Gastroesophageal sphincter (tissue), 4 donors: Measurements from ENCODE around the gene PCDH15. TPM values are rescaled to one million over a fixed set of nuclear protein-coding genes. Genes with fewer than 3 reads are reported as not detected.

Experiments
- ATAC-seq: fragments of 150-250 bp; one replicate; pipeline ENCODE4 v1.9.1; 2016; ENCODE audit warnings: mild to moderate bottlenecking, moderate library complexity
- H3K27ac ChIP-seq, 4 donors: fragments of 200-600 bp; sonication (generic) in 3 of 4; 1 replicate in 3 of 4; 2 replicates in 1 of 4; pipeline ENCODE4 v1.5.1; 2016 to 2019
- H3K27me3 ChIP-seq: fragments of 200-600 bp; sonication (generic); one replicate; pipeline ENCODE4 v1.5.1; 2019
- H3K36me3 ChIP-seq, 2 donors: fragments of 200-600 bp; sonication (generic); one replicate each; pipeline ENCODE4 v1.5.1; 2019; ENCODE audit warnings: control low read depth in 1 of 2
- H3K4me1 ChIP-seq, 3 donors: fragments of 200-600 bp; sonication (generic); 1 replicate in 2 of 3; 2 replicates in 1 of 3; pipeline ENCODE4 v1.5.1; 2016 to 2019; ENCODE audit warnings: control low read depth in 2 of 3
- H3K4me3 ChIP-seq, 2 donors: fragments of 200-600 bp; sonication (generic); one replicate each; pipeline ENCODE4 v1.5.1; 2019; ENCODE audit warnings: mild to moderate bottlenecking in 1 of 2, moderate library complexity in 1 of 2
- H3K9me3 ChIP-seq, 3 donors: fragments of 200-600 bp; sonication (generic); one replicate each; pipeline ENCODE4 v1.5.1; 2017 to 2019; ENCODE audit warnings: control low read depth in 2 of 3
- CTCF ChIP-seq, 4 experiments: fragments of 200-600 bp in 2 of 4; fragments of 450-650 bp in 2 of 4; sonication (generic) in 1 of 4; IDR thresholded peaks; one replicate each; pipeline ENCODE4 v1.5.1; 2017 to 2019; ENCODE audit warnings: antibody characterized with exemption in 4 of 4, mild to moderate bottlenecking in 2 of 4, moderate library complexity in 2 of 4
- EP300 ChIP-seq: sonication (generic); formaldehyde crosslinking; IDR thresholded peaks from one replicate; pipeline ENCODE4 v1.6.1; 2017; ENCODE audit warnings: antibody characterized with exemption, mild to moderate bottlenecking
- POLR2A ChIP-seq, 2 donors: fragments of 450-650 bp; IDR thresholded peaks; one replicate each; pipeline ENCODE4 v1.6.1; 2017; ENCODE audit warnings: antibody characterized with exemption in 2 of 2, mild to moderate bottlenecking in 2 of 2, moderate library complexity in 1 of 2
- POLR2AphosphoS5 ChIP-seq: sonication (generic); formaldehyde crosslinking; IDR thresholded peaks from one replicate; pipeline ENCODE4 v1.6.1; 2017; ENCODE audit warnings: antibody characterized with exemption
- WGBS, 2 donors: methylation state at CpG; one replicate each; pipeline ENCODE4 v1.1.5; 2018; ENCODE audit warnings: low coverage in 1 of 2; 5-methylcytosine and 5-hydroxymethylcytosine counted together
- total RNA-seq, 4 donors: library from RNA; depleted of rRNA; stranded (reverse); fragments of >200 nt; gene quantifications; one replicate each; pipeline ENCODE4 v1.1.0, GENCODE V29; 2016

Gene PCDH15
- total RNA-seq, 4 donors from 2014 or later, result 0.10 to 0.50 (median 0.27) TPM; not detected in 1

DNA sequence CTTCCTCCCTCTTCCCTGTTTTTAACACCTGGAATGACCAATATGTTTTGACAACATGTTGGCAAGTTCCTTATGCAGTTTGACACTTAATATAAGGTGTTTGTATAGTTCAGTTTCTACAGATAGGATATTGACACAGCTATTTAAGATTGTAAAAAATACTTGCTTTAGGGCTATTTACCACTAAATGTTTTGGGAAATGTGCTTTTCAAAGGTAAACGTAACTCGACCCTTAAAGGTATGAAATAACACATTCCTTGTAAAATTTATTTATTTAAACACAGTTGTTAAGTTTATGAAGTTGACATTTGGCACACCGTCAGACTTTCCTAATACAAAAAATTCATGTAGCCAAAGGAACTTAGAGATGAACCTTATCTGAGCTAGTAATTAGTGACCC, 817.6 kb downstream of the PCDH15 start:
- Histone ChIP-seq H3K27ac (no peak overlapping the region), H3K36me3 (no peaks in the 10 kb centered on the region), H3K4me3 (no peak overlapping the region), H3K9me3 (no peaks in the 10 kb centered on the region), H3K4me1 (no peaks in the 10 kb centered on the region), H3K27me3 (no peaks in the 10 kb centered on the region)
- TF ChIP-seq EP300 (no peak), CTCF (IDR thresholded peaks at IDR 0.05) (no peak), POLR2A (IDR thresholded peaks at IDR 0.05) (no peak), POLR2AphosphoS5 (no peak)
- ATAC-seq, result no peak
- WGBS, 2 donors, result 24 to 27% methylated on average over 3 of the region's 3 CpGs

- H3K27me3 ChIP-seq, result no peaks in the 10 kb centered on the region
- no peak for ATAC-seq
- H3K36me3 ChIP-seq, result no peaks in the 10 kb centered on the region
- H3K4me3 ChIP-seq, result no peak overlapping the region
- no peaks in the 10 kb centered on the region for H3K4me1 ChIP-seq
- no peaks in the 10 kb centered on the region for H3K9me3 ChIP-seq
- 70 to 78% methylated on average over 3 of the region's 3 CpGs for WGBS, 2 donors
- H3K27ac ChIP-seq, result no peak overlapping the region
- no peak for TF ChIP-seq POLR2AphosphoS5
These were observed 820.8 kb downstream of the PCDH15 start for GRCh38 chr10:53980210-53980609.

- no peak for TF ChIP-seq CTCF (IDR thresholded peaks at IDR 0.05)
- no peak for TF ChIP-seq POLR2AphosphoS5
- no peak for TF ChIP-seq EP300
- TF ChIP-seq POLR2A (IDR thresholded peaks at IDR 0.05), result no peak
- ATAC-seq, result no peak
- H3K27me3 ChIP-seq, result no peaks in the 10 kb centered on the region
- no peaks in the 10 kb centered on the region for H3K4me1 ChIP-seq
- no peaks in the 10 kb centered on the region for H3K36me3 ChIP-seq
- H3K27ac ChIP-seq, result no peak overlapping the region
- H3K9me3 ChIP-seq, result no peaks in the 10 kb centered on the region
- no peak overlapping the region for H3K4me3 ChIP-seq
- 69 to 90% methylated on average over 1 to 2 of the region's 3 CpGs for WGBS, 2 donors
These were observed 822.7 kb downstream of the PCDH15 start for GRCh38 chr10:53978301-53978700.

DNA sequence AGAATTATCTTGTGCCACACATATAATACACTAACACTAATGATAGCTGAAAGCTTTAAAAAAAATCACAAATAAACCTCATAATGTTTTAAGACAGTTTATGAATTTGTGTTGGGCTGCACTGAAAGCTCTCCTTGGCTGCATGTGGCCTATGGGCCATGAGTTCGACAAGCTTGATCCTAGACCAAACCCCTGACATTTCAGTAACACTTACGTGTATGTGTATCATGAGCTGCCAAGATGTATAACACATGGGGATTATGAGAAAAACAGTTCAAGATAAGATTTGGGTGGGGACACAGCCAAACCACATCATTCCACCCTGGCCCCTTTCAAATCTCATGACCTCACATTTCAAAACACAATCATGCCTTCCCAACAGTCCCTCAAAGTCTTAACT, 823.8 kb downstream of the PCDH15 start:
- H3K4me3 ChIP-seq, result no peak overlapping the region
- no peaks in the 10 kb centered on the region for H3K9me3 ChIP-seq
- 59 to 86% methylated on average over 2 of the region's 2 CpGs for WGBS, 2 donors
- no peaks in the 10 kb centered on the region for H3K4me1 ChIP-seq
- no peak for ATAC-seq
- TF ChIP-seq POLR2AphosphoS5 (no peak), CTCF (IDR thresholded peaks at IDR 0.05) (no peak), POLR2A (IDR thresholded peaks at IDR 0.05) (no peak), EP300 (no peak)
- H3K27ac ChIP-seq, result no peak overlapping the region
- no peaks in the 10 kb centered on the region for H3K27me3 ChIP-seq
- H3K36me3 ChIP-seq, result no peaks in the 10 kb centered on the region

- Histone ChIP-seq H3K36me3 (no peaks in the 10 kb centered on the region), H3K9me3 (no peaks in the 10 kb centered on the region), H3K4me1 (no peaks in the 10 kb centered on the region), H3K4me3 (no peak overlapping the region), H3K27ac (no peak overlapping the region), H3K27me3 (no peaks in the 10 kb centered on the region)
- no peak for ATAC-seq
- WGBS, 2 donors, result 74 to 90% methylated on average over 2 to 3 of the region's 3 CpGs
- TF ChIP-seq EP300 (no peak), POLR2A (IDR thresholded peaks at IDR 0.05) (no peak), POLR2AphosphoS5 (no peak), CTCF (IDR thresholded peaks at IDR 0.05) (no peak)
These were observed 843.6 kb downstream of the PCDH15 start for GRCh38 chr10:53957401-53957800.

GRCh38 chr10:53955091-53955490, 845.9 kb downstream of the PCDH15 start:
- no peaks in the 10 kb centered on the region for H3K9me3 ChIP-seq
- H3K27ac ChIP-seq, result no peak overlapping the region
- no peaks in the 10 kb centered on the region for H3K36me3 ChIP-seq
- ATAC-seq, result no peak
- H3K27me3 ChIP-seq, result no peaks in the 10 kb centered on the region
- TF ChIP-seq CTCF (IDR thresholded peaks at IDR 0.05), result no peak
- TF ChIP-seq POLR2A (IDR thresholded peaks at IDR 0.05), result no peak
- no peak for TF ChIP-seq EP300
- no peak for TF ChIP-seq POLR2AphosphoS5
- no peaks in the 10 kb centered on the region for H3K4me1 ChIP-seq
- H3K4me3 ChIP-seq, result no peak overlapping the region
- 89 to 92% methylated on average over 6 of the region's 6 CpGs for WGBS, 2 donors
